Frontal cortex (tissue), 4 donors: Measurements from ENCODE around the gene IL23R. TPM values are rescaled to one million over a fixed set of nuclear protein-coding genes. Genes with fewer than 3 reads are reported as not detected.
"Not testable (repeated sequence)": the region's sequence is repeated elsewhere in the genome, so short reads cannot be mapped to it uniquely, and the experiment has no call there.

Source experiments
- DNase-seq, 2 donors: peaks; one replicate each; pipeline ENCODE4 v3.0.0; 2012; ENCODE audit warnings: low spot score in 2 of 2
- FAIRE-seq: peaks from 2 replicates; lab custom pipeline; 2012; peaks lifted over from hg19 to GRCh38; lab: Jason Lieb, UNC
- total RNA-seq: library from RNA; depleted of rRNA; stranded (reverse); fragments of >200 nt; gene quantifications from one replicate; pipeline ENCODE4 v1.2.3, GENCODE V29; 2014
- donor health status: control.
- donor health status: control.
- donor health status: control.

Gene IL23R
- total RNA-seq, 1 donor from 2014 or later, result not detected

DNA sequence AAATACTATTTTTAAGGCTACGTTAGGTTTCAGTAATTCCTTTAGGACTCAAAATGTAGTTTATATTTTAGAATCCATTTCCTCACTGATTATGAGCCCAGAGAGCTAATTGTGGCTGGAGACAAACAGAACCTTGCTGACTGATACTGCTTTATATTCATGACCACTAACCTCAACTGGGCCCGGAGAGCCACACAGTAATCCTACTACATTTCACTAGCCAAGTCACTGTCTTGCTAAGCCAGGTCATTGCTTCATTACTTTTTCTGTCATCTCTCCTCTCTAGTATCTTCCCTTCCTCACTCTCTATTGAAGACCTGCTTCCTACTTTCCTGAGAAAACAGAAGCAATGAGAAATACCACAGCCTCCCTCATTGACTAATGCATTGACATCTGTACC is 24.7 kb downstream of the IL23R start:
- no peak for FAIRE-seq
- no peak for DNase-seq

DNA sequence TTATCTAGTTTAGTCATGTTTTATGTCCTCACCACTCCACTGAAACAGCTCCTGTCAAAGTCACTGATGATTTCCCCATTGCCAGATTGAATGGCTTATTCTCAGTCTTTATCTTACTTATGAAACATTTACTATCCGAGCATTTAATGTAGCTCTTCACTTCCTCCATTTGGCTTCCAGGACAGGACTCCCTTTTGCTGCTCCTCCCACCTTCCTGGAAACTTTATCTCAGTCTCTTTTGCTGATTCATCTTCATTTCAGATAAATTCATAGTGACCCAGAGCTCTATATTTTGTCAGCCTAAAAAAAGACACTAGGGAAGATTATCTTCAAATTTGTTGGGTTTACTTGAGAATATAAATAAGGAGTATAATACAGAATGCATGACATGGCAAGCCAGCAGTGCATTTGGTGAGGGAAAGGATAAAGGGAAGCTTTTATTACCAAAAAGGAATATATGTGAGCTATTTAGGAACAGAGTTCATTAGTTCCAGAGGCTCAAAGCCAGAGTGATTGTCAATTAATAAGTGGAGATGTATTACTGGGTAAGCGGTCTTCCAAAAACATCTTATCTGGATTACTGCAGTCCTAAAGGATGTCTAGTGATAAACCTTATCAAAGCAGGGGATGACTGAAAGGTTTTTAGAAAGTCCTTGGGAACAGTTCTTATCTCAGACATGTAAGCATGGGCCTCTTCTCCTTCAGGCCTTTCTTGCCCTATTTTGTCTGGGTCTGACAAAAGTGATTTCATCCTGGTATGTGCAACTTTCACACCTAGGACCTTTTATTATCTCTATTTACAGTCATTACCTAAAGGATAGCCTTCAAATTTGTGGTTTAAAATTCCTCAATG is 25.6 kb downstream of the IL23R start:
- DNase-seq (no peak), FAIRE-seq (no peak)

DNA sequence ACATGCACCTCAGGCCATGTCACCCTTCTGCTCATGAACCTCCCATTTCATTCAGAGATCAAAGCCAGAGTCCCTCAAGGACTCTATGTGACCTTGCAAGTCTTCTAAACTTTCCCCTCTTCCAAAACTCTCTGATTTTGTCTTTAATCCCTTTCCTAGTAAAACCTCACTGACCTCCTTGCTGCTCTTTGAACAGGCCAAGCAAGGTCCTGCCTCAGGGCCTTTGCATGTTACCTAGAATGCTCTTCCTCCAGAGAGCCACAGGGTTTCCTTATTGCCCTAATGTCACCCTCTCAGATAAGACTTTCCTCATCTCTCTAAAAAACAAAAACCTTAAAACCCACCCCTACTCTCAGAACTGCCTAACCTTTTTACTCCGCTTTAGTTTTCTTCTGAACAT is 26.6 kb downstream of the IL23R start:
- FAIRE-seq (no peak), DNase-seq (no peak)

DNA sequence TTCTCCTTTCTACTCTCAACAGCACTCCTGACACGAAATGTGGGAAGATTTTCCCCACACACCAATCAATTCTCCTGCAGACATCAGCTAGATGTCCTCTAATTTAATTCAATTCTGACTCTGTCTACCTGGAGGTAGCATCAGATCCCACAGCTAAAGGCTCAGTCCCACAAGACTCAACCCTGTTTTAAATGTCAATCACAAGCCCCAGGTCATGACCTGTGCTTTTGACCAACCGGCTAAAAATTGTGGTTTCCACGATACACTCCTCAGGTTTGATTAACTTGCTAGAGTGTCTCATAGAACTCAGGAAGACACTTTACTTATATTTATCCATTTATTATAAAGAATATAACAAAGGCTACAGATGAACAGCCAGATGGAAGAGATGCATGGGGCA is 27.4 kb downstream of the IL23R start:
- FAIRE-seq (no peak), DNase-seq (no peak)

DNA sequence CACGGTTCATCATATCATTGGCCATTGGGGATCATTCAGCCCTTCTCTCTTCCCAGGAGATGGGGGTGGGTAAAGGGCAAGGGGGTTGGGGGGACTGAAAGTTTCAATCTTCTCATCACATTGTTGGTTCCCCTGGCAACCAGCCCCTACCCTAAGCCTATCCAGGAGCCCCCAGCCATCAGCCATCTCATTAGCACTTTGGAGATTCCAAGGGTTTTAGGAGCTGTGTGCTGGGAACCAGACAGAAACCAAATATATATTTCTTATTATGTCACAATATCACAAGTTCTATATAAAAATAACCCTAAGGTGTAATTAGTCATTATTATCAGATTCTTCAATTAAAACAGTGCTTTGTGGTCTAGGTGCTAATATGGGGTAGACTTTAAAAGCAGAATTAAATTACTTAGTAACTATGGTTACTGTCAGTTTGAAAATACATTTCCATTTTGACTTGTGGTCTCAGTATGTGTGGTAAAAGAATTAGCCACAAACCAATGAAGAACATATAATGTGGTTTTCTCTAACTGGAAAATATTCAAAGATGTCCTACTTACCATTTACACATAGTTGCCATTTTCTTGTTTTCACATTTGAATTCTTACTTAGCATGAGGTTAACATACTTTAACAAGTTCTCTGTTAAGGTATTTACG is 28.1 kb downstream of the IL23R start:
- DNase-seq (no peak), FAIRE-seq (no peak)

DNA sequence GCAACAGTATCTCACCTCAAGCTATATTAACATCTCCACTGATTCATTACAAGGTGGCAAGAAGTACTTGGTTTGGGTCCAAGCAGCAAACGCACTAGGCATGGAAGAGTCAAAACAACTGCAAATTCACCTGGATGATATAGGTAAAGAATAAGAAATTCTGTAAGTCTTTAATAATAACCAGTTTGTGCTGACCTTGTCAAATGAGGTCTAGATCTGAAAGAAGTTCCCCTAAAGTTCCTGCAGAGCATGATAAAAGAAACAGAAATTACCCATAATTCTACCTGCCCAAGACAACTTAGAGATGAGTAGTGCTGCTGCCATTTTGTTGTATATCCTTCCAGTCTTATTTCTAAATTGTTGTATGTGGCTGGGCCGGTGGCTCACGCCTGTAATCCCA is 34.5 kb downstream of the IL23R start:
- no peak for DNase-seq
- FAIRE-seq, result no peak

DNA sequence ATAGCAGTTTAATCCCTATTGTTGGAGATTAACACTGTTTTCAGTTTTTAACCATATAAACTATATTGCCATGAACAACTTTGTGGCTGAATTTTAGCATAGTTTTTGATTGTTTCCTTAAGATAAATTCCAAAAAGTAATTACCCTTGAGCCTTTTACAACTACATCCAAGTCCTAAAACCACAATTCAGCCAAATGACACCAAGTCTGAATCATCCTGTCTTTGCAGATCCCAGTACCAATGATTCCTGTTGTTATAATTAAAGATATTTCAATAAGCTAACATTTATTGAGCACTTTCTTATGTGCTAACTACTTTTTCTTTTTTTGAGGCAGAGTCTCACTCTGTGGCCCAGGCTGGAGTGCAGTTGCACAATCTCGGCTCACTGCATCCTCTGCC is 35.6 kb downstream of the IL23R start:
- no peak for FAIRE-seq
- no peak for DNase-seq

DNA sequence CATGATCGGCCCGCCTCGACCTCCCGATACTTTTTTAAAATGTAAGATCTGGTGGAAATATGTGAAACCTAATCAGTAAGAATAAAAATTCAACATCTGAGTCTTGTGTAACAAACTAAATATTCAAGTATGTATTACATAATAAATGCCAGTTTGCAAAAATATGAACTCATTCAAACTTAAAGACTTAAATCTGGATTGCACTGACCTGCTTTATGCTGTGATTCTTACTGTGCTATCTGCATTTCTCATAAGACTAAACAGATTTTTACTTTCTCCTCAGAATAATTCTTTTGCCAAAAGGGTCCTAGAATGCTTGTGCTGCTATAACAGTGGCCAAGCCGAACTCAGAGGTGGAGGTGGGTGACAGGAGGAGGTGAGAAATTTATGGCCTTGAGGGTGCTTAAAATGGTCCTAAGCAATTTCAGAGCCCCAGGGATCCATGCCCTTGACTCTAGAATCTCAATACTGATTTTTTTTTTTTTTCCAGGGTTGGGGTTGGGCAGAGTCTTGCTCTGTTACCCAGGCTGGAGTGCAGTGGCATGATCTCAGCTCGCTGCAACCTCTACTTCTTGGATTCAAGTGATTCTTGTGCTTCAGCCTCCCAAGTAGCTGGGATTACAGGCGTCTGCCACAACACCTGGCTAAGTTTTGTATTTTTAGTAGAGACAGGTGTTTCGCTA is 38.2 kb downstream of the IL23R start:
- DNase-seq (no peak), FAIRE-seq (no peak)

DNA sequence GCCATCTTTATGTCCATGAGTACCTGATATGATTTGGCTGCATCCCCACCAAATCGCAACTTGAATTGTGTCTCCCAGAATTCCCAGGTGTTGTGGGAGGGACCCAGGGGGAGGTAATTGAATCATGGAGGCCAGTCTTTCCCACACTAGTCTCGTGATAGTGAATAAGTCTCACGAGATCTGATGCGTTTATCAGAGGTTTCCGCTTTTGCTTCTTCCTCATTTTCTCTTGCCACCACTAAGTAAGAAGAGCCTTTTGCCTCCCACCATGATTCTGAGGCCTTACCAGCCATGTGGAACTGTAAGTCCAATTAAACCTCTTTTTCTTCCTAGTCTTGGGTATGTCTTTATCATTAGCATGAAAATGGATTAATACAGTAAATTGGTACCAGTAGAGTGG is 41.1 kb downstream of the IL23R start:
- FAIRE-seq, DNase-seq: not testable (repeated sequence)

DNA sequence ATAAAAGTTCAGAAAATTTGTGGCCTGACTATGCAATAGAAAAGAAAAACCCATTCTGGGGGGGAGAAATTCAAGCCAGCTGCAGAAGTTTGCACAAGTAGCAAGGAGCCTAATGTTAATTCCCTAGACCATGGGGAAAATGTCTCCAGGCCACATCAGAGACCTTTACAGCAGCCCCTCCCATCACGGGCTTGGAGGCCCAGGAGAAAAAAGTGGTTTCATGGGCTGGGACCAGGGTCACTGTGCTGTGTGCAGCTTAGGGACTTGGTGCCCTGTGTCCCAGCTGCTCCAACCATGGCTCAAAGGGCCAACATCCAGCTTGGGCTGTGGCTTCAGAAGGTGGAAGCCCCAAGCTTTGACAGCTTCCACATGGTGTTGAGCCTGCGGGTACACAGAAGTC is 42.0 kb downstream of the IL23R start:
- FAIRE-seq (no peak), DNase-seq (no peak)

DNA sequence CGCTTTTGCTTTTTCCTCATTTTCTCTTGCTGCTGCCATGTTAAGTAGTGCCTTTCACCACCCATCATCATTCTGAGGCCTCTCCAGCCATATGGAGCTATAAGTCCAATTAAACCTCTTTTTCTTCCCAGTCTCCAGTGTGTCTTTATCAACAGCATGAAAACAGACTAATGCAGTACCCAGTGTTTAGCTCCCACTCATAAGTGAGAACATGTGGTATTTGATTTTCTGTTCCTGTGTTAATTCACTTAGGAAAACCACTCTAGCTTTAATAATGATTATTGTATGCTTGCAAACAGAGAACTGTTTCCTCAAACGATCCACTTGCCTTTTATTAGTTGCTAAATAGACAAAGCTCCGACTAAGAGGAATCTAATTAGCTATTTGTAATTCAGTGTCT is 43.3 kb downstream of the IL23R start:
- FAIRE-seq (no peak), DNase-seq (no peak)

DNA sequence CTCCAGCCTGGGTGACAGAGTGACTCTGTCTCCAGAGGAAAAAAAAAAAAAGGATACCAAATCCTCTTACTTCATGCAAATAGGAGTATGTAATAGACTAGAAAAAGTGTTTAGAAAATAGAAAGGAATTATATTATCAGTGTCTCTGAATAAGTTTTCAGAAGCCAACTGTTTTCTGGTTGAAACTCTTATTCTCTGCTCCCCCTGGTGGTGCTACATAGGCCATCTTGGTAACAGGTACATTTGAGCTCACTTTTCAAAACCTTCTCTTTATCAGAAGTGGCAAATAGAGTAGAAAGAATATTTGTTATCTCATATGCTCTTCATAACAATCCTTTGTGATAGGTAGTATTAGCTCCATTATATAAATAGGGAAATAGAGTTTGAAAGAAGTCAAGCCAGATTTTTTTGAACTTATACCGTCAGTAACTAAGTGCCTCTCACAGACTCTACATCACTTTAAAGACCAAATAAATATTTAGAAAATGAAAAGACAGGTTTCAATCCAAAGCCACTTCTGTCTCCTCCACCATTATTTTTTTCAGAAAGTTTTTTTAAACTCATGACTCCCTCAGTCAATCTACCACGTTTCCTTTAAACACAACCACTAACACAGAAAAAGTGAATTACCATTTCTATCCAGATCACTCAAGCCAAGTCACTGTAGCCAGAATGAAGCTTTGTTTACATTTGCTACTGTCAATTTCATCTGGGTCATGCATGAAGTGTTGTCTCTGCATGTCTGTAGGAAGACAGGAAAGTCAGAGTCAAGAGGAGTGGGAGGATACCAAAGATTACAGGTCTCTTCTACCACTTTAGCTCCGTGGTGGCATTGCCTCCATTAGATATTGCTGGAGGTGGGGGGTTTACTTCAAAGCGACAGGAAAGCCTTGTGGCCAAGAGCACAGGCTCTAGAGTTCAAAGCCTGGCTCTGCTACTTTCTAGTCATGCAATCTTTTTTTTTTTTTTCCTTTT is 45.6 kb downstream of the IL23R start:
- FAIRE-seq (no peak), DNase-seq (no peak)

DNA sequence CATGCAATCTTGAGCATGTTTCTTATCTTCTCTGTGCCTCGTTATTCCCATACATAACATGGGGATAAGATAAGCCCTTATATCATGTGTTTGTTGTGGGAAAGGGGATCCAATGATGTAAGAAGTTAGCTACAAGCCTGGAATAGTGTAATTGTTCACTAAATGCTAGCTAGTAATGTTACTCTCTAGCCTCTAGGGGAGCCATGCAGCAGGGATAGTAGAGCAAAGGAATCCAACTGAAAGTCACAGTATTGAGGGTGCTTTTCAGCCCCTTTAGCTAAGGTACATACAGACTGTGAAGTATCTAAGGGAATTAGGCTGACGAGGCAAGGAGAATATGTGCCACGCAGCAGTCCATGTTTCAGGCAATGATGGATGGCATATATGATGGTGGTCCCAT is 46.9 kb downstream of the IL23R start:
- DNase-seq (no peak), FAIRE-seq (no peak)

DNA sequence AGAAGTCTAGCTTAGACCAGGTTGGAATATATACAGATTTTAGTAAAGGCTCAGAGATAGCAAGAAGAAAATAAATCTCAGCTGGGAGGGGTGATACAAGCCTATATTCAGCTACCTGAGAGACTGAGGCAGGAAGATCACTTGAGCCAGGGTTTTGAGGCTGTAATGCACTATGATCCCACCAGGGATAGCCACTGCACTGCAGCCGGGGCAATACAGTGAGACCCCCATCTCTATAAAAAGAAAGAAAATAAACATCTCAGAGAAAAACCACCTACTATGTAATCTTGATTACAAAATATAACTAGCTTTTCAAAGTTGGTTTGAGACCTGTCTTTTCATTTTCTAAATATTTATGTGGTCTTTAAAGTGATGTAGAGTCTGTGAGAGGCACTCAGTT is 47.7 kb downstream of the IL23R start:
- FAIRE-seq (no peak), DNase-seq (no peak)

DNA sequence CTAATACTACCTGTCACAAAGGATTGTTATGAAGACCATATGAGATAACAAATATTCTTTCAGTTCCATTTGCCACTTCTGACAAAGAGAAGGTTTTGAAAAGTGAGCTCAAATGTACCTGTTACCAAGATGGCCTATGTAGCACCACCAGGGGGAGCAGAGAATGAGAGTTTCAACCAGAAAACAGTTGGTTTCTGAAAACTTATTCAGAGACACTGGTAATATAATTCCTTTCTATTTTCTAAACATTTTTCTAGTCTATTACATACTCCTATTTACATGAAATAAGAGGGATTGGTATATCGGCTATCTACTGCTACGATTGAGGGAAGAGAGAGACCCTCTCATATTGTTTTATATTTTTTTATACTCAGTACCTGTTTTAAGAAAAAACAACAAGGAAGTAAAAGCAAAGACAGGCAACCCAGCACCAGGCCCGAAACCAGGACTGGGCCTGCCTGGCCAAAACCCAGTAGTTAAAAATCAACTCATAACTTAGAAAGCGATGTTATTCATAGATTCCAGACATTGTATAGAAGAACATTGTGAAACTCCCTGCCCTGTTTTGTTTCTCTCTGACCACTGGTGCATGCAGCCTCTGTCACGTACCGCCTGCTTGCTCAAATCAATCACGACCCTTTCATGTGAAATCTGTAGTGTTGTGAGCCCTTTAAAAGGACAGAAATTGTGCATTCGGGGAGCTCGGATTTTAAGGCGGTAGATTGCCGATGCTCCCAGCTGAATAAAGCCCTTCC is 48.3 kb downstream of the IL23R start:
- DNase-seq, result no peak

DNA sequence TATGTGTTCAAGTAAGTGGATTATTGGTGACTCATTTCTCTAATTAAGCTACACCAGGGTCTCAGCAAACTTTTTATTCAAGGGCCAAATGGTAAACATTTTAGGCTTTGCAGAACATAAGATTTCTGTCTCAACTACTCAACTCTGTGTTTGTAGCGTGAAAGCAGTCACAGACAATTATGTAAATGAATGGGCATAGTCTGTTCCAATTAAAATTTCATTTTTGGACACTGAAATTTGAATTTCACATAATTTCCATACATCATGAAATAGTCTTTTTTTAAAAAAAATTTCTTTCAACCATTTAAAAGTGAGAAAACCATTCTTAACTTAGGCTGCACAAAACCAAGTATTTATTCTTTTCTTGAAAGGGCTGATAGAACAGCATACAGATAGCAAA is 50.1 kb downstream of the IL23R start:
- DNase-seq (no peak), FAIRE-seq (no peak)

More for the DNA sequence above, 48.3 kb downstream of the IL23R start:
- no peak for FAIRE-seq

DNA sequence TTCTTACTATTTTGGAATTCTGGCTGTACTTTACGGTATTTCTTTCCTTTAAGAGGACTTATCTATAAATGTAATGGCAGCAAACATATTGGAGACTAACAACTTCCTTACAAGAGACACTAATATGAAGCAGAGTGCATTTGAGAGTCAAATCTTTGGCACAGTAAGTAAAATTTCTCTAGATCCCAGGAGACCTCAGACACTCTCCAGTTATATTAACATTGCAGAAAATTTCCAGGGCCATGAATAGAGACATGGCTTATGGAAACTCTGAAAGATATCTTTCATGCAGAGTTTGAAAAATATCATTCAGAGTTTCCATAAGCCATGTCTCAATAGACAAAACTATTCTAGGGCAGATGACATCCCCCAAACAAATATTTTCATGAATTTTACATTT is 51.2 kb downstream of the IL23R start:
- DNase-seq (no peak), FAIRE-seq (no peak)

DNA sequence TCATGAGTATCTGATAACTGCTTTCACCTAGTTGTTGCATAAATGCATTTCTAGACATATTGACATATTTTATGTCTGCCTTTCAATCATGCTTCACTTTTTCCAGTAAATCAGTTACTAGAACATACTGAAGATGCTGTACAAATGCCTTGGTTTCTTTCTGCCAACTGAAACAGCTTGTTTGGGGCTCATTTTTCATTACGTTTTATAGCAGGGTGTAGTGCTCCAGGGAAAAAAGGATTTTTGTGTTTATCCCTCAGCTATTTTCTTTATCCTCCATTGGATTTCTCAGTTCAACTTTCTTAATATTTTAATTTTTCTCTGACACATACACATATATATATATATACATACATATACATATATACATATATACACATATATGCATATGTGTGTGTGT is 51.7 kb downstream of the IL23R start:
- no peak for DNase-seq
- no peak for FAIRE-seq

DNA sequence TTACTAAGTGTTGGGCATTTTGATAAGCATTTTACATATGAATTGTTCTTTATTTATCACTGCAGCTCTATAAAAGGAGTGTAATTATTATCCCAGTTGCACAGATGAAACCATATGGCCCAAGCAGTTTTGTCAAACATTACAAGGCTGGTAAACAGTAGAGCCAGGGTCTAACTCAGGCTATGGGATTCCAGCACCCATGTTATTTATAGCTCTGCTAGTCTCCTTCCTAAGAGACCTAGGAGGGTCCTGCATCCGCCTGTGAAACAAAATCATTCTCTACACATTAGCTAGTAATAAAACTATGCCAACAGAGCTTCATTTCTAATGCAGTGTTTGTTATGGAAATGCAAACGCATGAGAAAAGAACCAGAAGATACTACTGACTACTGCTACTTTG is 58.6 kb downstream of the IL23R start:
- FAIRE-seq, result no peak
- DNase-seq, result no peak
